NB4 (cell line): ENCODE measurements around the gene GFAP.

Experiments used
- DNase-seq: peaks from one replicate; pipeline ENCODE4 v3.0.0; 2010; ENCODE audit warnings: low read depth
- H3K4me3 ChIP-seq: one replicate; pipeline ENCODE4 v1.5.1; 2011; ENCODE audit warnings: mild to moderate bottlenecking, low read depth, low read length, moderate library complexity
- MYC ChIP-seq: IDR thresholded peaks from 2 replicates; pipeline ENCODE4 v1.6.1; 2011; ENCODE audit warnings: low read depth, low read length
- POLR2A ChIP-seq: IDR thresholded peaks from 2 replicates; pipeline ENCODE4 v1.6.1; 2011; ENCODE audit warnings: mild to moderate bottlenecking; ENCODE audit not compliant: insufficient read length; ENCODE audit errors: extremely low read depth
- TF ChIP-seq, protein P1 (sequence below): IDR thresholded peaks from 2 replicates; pipeline ENCODE4 v1.6.1; 2011; ENCODE audit warnings: low read depth, low read length
- TF ChIP-seq, protein P2 (sequence below): IDR thresholded peaks from one replicate; pipeline ENCODE4 v1.5.1; 2012; ENCODE audit warnings: low read depth, low read length

GFAP gene

DNA sequence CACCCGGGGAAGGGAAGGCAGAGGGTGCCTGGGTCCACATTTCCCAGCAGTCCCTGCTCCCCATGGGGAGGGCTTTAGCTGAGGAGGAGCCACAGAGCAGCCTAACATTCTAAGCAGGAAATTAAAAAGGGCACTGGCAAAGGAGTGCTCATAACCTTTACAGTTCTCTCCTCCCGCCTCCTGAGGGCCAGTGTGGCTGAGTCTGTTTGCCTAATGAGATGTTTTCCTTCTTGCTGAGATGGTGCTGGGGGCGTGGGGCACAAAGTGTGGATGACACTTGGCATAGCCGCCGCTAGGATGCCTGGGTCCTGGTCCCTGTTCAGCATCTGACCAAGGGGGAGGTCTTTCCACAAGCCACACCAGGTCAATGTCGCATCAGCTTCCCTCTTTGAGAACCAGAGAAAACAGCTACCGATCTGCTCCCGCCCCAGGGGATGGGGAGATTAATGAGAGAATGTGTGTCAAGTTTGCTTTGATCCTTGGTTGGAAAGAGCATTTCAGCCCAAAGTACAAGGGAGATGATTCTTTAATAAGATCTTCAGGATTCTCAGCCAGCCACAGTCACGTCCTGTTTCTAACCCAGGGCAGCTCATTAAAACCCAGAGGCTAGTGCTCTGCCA, 26.5 kb upstream of the GFAP start:
- no peak overlapping the region for H3K4me3 ChIP-seq
- DNase-seq = no peak

DNA sequence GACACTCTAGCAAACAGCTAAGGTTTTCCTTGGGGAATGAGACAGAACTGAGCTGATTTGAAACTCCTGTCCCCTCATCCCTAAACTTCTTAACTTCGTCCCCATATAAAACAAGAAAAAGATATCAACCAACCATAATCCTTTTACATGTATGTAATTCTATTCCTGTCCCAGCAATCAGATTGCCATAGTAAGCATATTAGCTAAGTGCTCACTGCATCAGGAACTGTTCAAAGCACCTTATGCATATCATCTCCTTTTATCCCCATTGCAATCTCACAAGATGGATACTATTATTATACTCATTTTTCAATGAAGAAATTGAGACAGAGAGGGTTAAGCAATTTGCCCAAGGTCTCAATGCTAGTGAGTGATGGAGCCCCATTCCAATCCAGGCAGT, 25.5 kb upstream of the GFAP start:
- DNase-seq = no peak
- H3K4me3 ChIP-seq = no peak overlapping the region
- TF ChIP-seq MYC (no peak), POLR2A (no peak)
- TF ChIP-seq, protein P1, sequence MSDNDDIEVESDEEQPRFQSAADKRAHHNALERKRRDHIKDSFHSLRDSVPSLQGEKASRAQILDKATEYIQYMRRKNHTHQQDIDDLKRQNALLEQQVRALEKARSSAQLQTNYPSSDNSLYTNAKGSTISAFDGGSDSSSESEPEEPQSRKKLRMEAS = no peak
- TF ChIP-seq, protein P2, sequence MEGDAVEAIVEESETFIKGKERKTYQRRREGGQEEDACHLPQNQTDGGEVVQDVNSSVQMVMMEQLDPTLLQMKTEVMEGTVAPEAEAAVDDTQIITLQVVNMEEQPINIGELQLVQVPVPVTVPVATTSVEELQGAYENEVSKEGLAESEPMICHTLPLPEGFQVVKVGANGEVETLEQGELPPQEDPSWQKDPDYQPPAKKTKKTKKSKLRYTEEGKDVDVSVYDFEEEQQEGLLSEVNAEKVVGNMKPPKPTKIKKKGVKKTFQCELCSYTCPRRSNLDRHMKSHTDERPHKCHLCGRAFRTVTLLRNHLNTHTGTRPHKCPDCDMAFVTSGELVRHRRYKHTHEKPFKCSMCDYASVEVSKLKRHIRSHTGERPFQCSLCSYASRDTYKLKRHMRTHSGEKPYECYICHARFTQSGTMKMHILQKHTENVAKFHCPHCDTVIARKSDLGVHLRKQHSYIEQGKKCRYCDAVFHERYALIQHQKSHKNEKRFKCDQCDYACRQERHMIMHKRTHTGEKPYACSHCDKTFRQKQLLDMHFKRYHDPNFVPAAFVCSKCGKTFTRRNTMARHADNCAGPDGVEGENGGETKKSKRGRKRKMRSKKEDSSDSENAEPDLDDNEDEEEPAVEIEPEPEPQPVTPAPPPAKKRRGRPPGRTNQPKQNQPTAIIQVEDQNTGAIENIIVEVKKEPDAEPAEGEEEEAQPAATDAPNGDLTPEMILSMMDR = no peak

More for the DNA sequence above, 26.5 kb upstream of the GFAP start:
- TF ChIP-seq, protein P1 = no peak
- TF ChIP-seq, protein P2 = no peak
- TF ChIP-seq MYC = no peak
- TF ChIP-seq POLR2A = no peak

DNA sequence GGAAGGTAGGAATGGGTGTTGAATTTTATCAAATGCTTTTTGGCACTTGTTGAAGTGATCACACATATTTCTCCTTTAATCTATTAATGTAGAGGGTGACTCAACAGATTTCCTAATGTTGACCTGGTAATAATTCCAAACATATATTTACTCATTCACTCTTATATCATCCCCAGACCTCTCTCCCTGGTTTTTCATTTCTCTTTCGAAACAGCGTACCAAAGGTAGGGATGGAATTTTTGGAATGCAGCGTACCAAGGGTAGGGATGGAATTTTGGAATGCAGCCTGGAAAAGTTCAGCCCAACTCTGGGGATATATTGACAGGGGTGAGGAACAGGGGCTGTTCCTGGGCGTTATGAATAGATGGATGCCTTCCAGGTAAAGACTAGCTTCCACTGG, 25.0 kb upstream of the GFAP start:
- H3K4me3 ChIP-seq = no peak overlapping the region
- no peak for DNase-seq
- TF ChIP-seq MYC (no peak), POLR2A (no peak)
- TF ChIP-seq, protein P1 = no peak
- TF ChIP-seq, protein P2 = no peak

DNA sequence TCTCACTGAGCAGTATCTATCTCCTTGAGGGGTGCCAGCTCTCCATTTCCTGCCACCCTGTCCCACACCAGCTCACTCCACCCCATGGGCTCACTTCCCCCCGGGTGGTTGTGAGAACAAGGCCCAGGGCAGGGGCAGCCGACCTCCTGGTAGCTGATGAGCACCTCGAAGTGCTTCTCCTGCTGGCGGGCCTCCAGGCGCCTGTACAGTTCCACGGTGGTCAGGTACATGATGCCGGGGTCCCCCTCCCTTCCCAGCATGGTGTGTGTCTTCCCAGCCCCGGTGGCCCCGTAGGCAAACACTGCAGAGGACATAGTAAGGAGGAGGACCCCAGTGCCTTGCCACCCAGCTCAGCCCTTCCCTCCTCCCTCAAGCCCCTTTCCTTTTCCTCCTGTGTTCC, 19.8 kb upstream of the GFAP start:
- TF ChIP-seq, protein P1 = no peak
- no peak for DNase-seq
- H3K4me3 ChIP-seq = no peak overlapping the region

DNA sequence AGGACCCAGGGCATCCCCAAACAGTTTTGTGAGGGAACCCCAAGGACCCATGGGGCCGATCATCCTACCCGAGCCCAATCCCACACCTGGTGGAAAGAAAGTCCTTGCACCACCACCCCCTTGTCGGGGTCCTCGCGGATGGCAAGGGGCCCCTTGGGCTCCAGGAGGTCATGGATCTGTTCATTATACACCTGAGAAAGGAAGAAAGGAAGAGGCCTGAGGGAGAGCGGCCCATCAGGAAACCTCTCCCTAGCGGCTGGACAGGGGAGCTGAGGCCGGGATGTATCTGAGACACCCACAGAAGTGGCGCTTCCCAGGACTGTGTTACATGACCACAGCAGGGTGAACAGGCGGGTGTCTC, 19.4 kb upstream of the GFAP start:
- H3K4me3 ChIP-seq = no peak overlapping the region
- TF ChIP-seq MYC (no peak), POLR2A (no peak)
- TF ChIP-seq, protein P1 = no peak
- TF ChIP-seq, protein P2 = no peak
- DNase-seq = no peak

DNA sequence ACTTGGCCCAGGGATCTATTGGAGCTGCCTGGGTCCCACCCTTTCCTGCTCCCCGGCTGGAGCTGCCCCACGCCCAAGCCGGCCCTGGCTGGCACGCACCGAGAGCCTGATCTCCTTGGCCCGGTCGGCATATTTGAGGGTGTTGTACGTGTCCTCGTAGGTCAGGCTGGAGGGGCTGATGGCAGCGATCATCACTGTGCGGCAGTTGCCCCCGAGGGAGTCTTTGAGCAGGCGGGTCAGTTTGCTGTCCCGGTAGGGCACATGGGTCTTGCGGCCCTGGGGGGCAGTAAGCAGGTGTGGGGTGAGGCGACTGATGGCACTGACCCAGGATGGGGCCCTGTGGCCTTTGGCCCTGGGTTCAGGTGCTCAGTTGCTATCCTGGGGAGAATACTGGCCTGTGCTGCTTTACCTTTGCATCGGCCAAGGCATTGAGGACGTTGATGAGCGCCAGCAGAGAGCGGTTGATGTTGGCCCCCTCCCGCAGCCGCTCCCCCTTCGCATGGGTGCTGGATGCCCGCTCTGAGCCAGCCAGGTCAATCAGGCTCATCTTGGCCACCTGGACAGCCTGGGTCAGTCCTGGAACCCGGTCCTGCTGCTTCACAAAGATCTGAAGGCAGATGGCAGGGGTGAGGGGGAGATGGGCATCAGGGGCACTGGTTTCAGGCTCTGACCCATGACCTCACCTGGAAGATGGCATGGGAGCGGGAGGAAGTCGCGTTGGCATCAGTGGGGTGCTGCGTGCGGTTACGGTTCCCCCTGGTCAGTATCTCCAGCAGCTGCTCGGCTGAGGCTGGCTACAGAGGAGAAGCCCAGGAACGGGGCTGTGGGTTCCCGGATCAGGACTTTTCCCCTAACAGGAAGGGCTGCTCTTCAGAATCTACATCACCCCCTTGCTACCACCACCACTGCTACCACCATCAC, 18.8 kb upstream of the GFAP start:
- TF ChIP-seq, protein P2 = no peak
- no peak for TF ChIP-seq POLR2A
- TF ChIP-seq MYC = no peak
- TF ChIP-seq, protein P1 = no peak
- no peak overlapping the region for H3K4me3 ChIP-seq
- DNase-seq = no peak
